Body of pancreas (tissue), 4 donors: Measurements from ENCODE around the gene CLDN4. TPM values are rescaled to one million over a fixed set of nuclear protein-coding genes. Genes with fewer than 3 reads are reported as not detected.
A peak's percentile ranks its signal among the peaks of the same experiment; 100 is the strongest.

ENCODE experiments used
- ATAC-seq: fragments of 150-250 bp; one replicate; pipeline ENCODE4 v1.9.1; 2016
- DNase-seq, 4 donors: peaks; one replicate each; pipeline ENCODE4 v3.0.0-alpha.2; 2019
- H3K27ac ChIP-seq, 4 donors: fragments of 200-600 bp; sonication (generic); 1 replicate in 3 of 4; 2 replicates in 1 of 4; pipeline versions ENCODE4 v1.5.1 to v1.6.1; 2016 to 2019; ENCODE audit warnings: mild to moderate bottlenecking in 1 of 4, mixed read lengths in 1 of 4, moderate library complexity in 1 of 4
- H3K27me3 ChIP-seq, 2 donors: fragments of 200-600 bp; sonication (generic); one replicate each; pipeline ENCODE4 v1.6.0; 2016; ENCODE audit warnings: mild to moderate bottlenecking in 1 of 2
- H3K36me3 ChIP-seq, 2 donors: fragments of 200-600 bp; sonication (generic); replicated peaks in 1 of 2; 2 replicates each; pipeline ENCODE4 v1.5.1; 2016; ENCODE audit warnings: low read depth in 2 of 2; ENCODE audit not compliant: insufficient read depth in 1 of 2
- H3K4me1 ChIP-seq: fragments of 200-600 bp; sonication (generic); one replicate; pipeline ENCODE4 v1.6.0; 2016
- H3K4me3 ChIP-seq, 2 donors: fragments of 200-600 bp; sonication (generic); 1 replicate in 1 of 2; 2 replicates in 1 of 2; pipeline ENCODE4 v1.5.1; 2016 to 2019
- H3K9me3 ChIP-seq, 3 donors: fragments of 200-600 bp; sonication (generic); 1 replicate in 2 of 3; 2 replicates in 1 of 3; pipeline ENCODE4 v1.5.1; 2016
- CTCF ChIP-seq, 7 experiments: fragments of 450-650 bp in 4 of 7; fragments of 200-600 bp in 3 of 7; sonication (generic) in 3 of 7; IDR thresholded peaks; one replicate each; pipeline ENCODE4 v1.5.1; 2016 to 2019; ENCODE audit warnings: antibody characterized with exemption in 7 of 7
- POLR2A ChIP-seq, 3 donors: fragments of 450-650 bp; IDR thresholded peaks; one replicate each; pipeline ENCODE4 v1.6.1; 2016; ENCODE audit warnings: antibody characterized with exemption in 3 of 3, mild to moderate bottlenecking in 2 of 3
- WGBS, 2 donors: methylation state at CpG; one replicate each; pipeline ENCODE4 v1.1.5; 2017; 5-methylcytosine and 5-hydroxymethylcytosine counted together
- intact Hi-C: fragments of 100-400 bp; cut with DNase I; formaldehyde crosslinking; loops from one replicate; pipeline ENCODE4 v1.15.1; 2023
- total RNA-seq, 2 donors: library from RNA; depleted of rRNA; stranded (reverse); fragments of >200 nt; gene quantifications; one replicate each; pipeline ENCODE4 v1.1.0, GENCODE V29; 2016

CLDN4 gene
- total RNA-seq, 2 donors from 2014 or later, result 65.6 to 76.8 TPM

GRCh38 chr7:73880755-73881328, 50.0 kb downstream of the CLDN4 start:
- Histone ChIP-seq H3K4me3 (no peak overlapping the region), H3K36me3 (no peaks in the 10 kb centered on the region), H3K27me3 (no peaks in the 10 kb centered on the region), H3K27ac (peak overlapping the region in 1 of 4 donors; percentile 2), H3K4me1 (no peaks in the 10 kb centered on the region), H3K9me3 (no peaks in the 10 kb centered on the region)
- intact Hi-C loops, result loop anchor here (10.0 kb wide), 1 partner anchor 84 kb away; no protein-coding TSS in a partner anchor
- no peak for ATAC-seq
- 48 to 56% methylated on average over 11 to 13 of the region's 13 CpGs for WGBS, 2 donors
- no peak for TF ChIP-seq CTCF (IDR thresholded peaks at IDR 0.05)
- no peak for TF ChIP-seq POLR2A (IDR thresholded peaks at IDR 0.05)
- no peak for DNase-seq

- H3K9me3 ChIP-seq, result no peaks in the 10 kb centered on the region
- no peak overlapping the region for H3K27ac ChIP-seq
- H3K4me3 ChIP-seq, result no peak overlapping the region
- 22 to 38% methylated on average over 4 to 5 of the region's 5 CpGs for WGBS, 2 donors
- no peaks in the 10 kb centered on the region for H3K36me3 ChIP-seq
- intact Hi-C loops, result loop anchor here (10.0 kb wide), 1 partner anchor 83 kb away; no protein-coding TSS in a partner anchor
- no peak for TF ChIP-seq CTCF (IDR thresholded peaks at IDR 0.05)
- no peak for TF ChIP-seq POLR2A (IDR thresholded peaks at IDR 0.05)
- peak; percentile 29 for ATAC-seq
- no peaks in the 10 kb centered on the region for H3K27me3 ChIP-seq
- no peaks in the 10 kb centered on the region for H3K4me1 ChIP-seq
- no peak for DNase-seq
Observed at GRCh38 chr7:73881352-73882046, 50.7 kb downstream of the CLDN4 start.

- no peak for ATAC-seq
- no peak overlapping the region for H3K27ac ChIP-seq
Observed at GRCh38 chr7:73882047-73882402, 51.2 kb downstream of the CLDN4 start.

More at GRCh38 chr7:73882047-73882402, 51.2 kb downstream of the CLDN4 start:
- Histone ChIP-seq H3K4me1 (no peaks in the 10 kb centered on the region), H3K36me3 (no peaks in the 10 kb centered on the region), H3K4me3 (no peak overlapping the region), H3K27me3 (no peaks in the 10 kb centered on the region), H3K9me3 (no peaks in the 10 kb centered on the region)
- TF ChIP-seq CTCF (IDR thresholded peaks at IDR 0.05) (no peak), POLR2A (IDR thresholded peaks at IDR 0.05) (no peak)
- DNase-seq, result no peak
- WGBS, 2 donors, result 75 to 85% methylated on average over 3 of the region's 3 CpGs
- intact Hi-C loops, result loop anchor here (10.0 kb wide), 1 partner anchor 83 kb away; no protein-coding TSS in a partner anchor

Other genes starting within 250 kb of the CLDN4 start
- 10 to 100 TPM; 13.5 to 33.0 TPM for gene MLXIPL, start 206.5 kb upstream of the CLDN4 start, total RNA-seq
- gene VPS37D, start 163.2 kb upstream of the CLDN4 start, total RNA-seq, result 1 to 10 TPM; 1.3 to 6.0 TPM
- 1 to 10 TPM; 3.6 to 5.6 TPM for gene DNAJC30, start 147.5 kb upstream of the CLDN4 start, total RNA-seq
- gene BUD23, start 147.4 kb upstream of the CLDN4 start, total RNA-seq, result 10 to 100 TPM; 34.3 to 43.3 TPM
- 10 to 100 TPM in 1 of 2 donors, 1 to 10 TPM in 1; 9.9 to 12.5 TPM for gene STX1A, start 111.3 kb upstream of the CLDN4 start, total RNA-seq
- 10 to 100 TPM; 21.5 to 22.7 TPM for gene ABHD11, start 92.2 kb upstream of the CLDN4 start, total RNA-seq
- gene CLDN3, start 60.7 kb upstream of the CLDN4 start, total RNA-seq, result 100 to 1,000 TPM in 1 of 2 donors, 10 to 100 TPM in 1; 94.2 to 150 TPM
- 1 to 10 TPM; 2.1 to 3.3 TPM for gene METTL27, start 11.5 kb downstream of the CLDN4 start, total RNA-seq
- not detected for gene TMEM270, start 30.2 kb downstream of the CLDN4 start, total RNA-seq
- 100 to 1,000 TPM in 1 of 2 donors, 10 to 100 TPM in 1; 92.6 to 131 TPM for gene ELN, start 197.2 kb downstream of the CLDN4 start, total RNA-seq